NCI-H226 (cell line): ENCODE data around the gene TARBP1.
A peak's percentile ranks its signal among the peaks of the same experiment; 100 is the strongest.
"Not testable (repeated sequence)": the region's sequence is repeated elsewhere in the genome, so short reads cannot be mapped to it uniquely, and the experiment has no call there.

Experiments used
- DNase-seq: peaks from one replicate; pipeline ENCODE4 v3.0.0-alpha.2; 2015

TARBP1 gene

DNA sequence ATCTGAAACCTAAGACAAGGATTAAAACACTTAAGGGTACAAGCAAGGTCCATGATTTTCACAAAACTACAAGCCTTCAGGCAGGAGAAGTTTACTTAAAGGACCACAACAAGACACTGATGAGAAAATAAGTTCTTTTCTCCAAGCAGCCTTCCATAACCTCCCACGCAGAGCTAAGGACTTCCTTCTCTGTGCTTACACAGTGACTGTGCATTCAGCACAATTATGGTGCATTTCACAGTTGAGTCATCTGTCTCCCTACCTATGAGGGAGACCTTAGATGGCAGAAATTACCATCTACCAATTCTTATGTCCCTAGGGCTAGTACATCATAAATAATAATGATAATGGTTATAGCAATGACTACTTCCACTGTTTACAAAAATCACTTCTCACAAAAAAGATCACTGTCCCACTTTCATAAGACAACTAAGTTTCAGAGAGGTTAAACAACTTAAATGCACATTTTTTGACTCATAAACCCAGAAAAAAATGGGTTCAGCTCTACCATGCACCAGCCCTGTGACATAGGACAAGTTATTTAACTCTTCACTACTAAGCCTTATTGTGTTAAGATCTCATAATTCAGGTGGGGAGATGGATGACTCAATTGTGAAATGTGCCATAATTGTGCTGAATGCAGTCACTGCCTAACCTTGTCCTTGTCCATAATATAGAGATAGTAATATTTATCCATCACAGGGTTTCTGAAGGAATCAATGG is 45.3 kb downstream of the TARBP1 start:
- DNase-seq: peak; percentile 34

DNA sequence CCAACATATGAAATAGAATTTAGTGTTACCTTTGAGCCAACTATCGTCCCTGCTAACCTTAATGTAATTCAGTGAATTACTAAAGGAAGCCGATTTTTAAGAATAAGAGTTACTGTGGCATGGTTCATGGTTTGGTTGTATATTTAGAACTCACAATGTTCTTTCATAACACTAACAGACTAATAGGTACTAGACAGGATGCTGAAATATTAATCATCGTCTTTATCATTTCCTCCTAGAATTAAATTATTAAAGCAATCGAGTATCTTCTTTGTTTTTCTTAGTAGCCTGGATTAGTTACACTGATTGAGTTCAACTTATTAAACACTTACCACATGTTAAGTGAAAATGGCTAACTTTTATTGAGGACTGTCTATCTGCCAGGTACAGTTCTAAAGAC is 47.7 kb downstream of the TARBP1 start:
- no peak for DNase-seq

DNA sequence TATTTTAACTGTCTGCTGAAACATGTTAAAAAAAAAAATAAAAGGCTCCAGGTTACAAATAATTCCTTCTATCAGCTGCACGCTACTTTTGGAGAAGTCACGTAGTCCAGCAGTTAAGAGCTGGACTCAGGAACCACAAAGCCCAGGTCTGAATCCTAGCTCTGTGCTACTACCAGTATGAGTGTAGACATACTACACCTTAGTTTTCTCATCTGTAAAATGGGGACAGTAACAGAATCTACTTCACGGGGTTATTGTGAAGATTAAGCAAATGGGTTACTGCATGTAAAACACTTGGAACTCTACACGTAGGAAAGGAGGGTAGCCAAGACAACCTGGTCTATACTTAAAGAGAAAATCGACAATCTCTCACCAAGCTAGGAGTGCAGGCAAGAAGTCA is 48.3 kb downstream of the TARBP1 start:
- no peak for DNase-seq

DNA sequence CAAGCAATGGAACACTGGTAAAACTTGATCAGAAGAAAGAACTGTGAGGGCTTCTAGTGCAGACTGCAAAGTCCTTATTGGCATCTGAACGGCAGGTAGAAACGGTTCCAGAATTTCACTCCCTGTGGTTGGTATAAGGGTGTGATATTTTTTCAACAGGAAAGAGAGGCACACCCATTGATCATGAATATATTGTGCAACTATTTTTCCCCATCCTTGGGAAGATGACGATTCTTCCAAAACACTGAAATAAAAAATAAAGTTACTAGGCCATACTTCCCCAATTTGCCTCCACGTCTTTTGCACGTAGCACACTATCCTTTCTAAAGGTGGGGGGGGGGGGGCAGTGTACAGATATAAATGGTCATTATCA is 49.6 kb downstream of the TARBP1 start:
- DNase-seq: no peak

DNA sequence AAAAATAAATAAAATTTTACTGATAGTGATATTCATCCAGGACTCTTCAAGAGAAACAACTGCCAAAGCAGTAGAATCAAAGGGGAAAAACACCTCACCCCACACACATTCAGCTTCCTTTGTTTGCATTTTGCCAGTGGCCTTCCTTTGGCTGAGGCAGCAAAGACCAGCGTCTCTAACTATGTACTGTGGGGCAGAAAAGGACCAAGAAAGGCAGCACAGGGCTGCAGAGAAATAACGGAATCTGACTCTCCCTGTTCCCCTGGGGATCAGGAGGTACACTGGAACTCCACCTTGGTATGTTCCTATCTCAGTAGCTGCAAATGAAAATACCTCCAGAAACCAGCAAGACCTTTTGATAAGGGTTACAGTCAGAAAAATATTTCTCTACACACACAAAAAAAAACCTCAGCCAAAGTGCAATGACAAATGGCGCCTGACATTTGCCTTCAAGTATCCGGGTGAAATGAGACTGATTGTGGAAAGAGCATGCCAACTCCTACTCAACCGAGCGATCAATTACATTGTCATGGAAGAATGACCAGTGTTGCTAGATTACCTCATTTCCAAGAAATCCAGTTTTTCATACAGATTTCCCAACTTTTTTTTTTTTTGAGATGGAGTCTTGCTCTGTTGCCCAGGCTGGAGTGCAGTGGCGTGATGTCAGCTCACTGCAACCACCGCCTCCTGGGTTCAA is 50.9 kb downstream of the TARBP1 start:
- DNase-seq: no peak

DNA sequence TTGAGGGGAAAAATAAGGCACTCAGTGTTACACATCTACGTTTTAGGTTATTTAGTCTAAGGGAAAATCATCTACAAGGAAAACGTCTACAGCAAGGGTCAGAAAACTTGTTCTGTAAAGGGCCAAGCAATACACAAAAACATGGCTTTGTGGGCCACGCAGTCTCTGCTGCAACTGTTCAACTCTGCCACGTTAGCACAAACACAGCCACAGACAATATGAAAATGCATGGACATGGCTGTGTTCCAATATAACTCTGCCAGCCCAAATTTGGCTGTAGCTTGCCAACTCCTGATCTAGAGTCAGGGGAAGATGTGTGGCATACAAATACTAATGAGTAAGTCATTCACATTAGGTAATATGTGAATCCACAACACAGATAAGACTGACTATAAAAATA is 65.0 kb downstream of the TARBP1 start:
- no peak for DNase-seq

DNA sequence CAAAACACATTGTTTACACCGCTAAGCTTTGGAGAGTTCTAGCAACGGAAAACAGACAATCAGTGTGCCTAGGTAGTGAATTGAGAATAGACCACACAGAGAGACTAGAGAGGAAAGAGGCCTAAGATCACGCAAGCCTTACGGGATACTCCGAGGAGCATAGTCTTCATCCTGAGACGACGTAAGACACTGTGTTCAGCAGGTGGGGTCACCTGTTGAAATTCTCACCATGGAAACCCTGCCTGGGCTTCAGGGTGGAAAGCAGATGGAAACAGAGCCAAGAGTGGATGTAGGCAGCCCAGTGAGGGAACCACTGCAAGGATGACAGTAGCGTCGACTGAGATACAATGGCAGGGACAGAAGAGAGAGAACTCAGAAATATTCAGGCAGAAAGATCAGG is 65.5 kb downstream of the TARBP1 start:
- no peak for DNase-seq

DNA sequence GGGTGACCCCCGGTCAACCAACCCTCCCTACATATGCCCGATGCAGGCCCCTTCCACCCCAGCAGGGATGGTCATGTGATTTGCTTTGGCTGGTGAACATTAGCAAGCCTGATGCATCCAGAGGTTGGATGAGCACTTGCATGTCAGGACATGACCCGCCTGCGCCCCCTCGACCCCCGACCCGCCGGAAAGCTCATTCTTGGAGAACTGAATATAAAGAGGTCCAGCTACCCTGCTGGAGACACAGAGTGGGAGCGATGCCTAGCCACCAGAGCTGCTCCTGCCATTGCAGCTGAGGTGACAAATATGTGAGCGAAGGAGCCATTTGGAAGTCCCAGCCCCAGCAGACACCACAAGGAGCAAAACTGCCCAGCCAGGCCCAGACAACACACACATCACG is 66.1 kb downstream of the TARBP1 start:
- no peak for DNase-seq

DNA sequence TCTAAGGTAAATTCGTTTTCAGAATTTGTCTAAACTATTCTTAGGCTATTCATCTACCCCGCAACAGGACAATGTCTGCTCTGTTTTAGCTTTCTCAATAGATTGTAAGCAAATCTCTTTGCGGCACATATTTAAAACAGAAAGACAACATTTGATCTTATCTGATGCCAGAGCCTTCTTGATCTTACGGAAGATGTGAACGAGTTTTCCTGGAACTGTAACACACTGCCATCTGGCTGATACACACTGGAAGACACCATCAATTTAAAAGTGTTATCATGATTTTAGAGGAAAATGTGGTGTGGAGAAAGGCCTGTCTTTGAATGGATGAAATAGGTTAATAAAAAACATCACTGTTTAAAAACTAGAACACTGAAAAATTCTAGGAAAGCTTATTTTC is 69.7 kb downstream of the TARBP1 start:
- no peak for DNase-seq

DNA sequence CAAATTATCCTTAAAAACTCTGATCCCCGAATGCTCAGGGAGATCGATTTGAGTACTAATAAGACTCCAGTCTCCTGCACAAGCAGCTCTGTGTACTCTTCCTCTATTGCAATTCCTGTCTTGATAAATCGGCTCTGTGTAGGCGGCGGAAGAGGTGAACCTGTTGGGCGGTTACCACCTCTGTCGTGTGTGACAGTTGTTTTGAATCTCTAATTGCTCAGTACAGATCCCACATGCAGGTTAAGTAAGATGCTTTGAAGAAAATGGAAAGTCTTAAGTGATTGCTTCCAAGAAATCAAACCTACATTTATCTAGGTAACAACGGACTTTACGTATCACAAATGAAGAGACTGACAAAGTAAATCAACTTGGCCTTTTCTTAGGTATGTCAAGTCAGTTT is 70.2 kb downstream of the TARBP1 start:
- DNase-seq: no peak

DNA sequence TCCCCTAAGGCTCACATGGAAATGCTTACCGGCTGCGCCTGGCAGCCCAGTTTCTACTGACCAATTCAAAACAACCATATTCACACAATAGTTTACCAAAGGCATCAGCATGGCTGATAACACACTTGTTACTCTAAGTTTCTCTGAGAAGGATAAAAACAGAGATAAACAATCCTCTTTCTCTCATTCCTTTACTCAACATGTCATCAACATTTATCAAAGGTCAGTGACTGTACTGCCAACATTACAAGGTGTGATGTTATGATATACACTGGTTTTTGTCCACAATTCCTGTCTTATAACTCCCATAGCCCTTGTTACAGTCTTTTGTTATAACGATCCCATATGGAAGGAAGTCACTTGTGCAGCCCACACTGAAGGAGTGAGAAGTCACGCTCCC is 72.1 kb downstream of the TARBP1 start:
- no peak for DNase-seq

DNA sequence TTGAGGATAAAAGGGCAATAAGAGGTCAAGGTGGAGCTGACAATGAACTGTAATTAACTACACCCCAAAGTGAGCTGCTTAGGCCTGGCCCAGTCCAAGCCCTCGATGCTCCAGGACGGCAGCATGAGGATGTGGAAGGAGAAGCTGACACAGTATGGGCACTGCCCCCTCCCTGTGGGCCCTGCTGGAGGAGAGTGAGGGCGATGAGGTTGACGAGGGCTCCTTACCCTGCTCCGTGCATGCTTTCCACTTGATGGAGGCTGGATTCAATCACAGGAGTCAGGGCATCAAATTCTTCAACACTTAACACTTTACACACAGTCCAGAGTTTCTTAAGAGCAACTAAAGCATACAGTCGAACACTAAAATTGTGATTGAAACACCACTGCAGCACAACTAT is 73.3 kb downstream of the TARBP1 start:
- no peak for DNase-seq

DNA sequence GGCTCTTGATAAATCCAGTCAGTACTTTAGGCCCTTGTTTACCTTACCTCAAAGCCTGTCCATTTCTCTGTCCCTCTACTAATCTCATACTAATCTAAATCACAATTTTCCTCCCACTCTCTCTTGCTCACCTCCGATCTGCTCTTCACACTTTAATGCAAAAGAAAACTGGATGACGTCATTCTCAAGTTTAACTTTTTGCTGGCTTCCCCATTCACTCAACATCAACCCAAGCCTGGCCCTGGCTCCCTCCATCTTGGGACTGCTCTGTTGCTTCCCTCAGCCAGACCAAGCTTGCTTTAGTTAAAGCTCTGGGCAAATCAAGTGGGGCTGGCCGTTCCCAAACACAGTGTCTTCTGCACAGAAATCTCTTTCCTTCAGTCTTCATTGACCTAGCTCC is 76.0 kb downstream of the TARBP1 start:
- DNase-seq: no peak

DNA sequence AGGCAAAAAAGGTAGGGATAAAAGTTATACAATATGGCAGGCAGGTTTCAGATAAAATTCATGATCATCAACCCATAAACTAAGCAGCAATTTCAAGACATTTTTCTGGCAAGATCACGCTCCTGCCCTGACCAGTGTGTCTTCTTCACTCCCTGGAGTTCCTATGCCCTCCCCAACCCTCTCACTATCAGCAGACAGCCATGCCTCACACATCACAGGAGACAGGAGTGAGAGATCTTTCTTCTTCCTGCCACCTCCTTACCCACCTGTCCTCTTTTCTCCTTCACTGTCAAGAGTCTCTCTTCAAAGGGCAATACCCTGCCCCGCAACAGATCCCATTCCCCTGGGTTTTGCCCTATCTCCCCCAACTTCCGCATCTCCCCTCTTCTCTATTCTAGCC is 77.3 kb downstream of the TARBP1 start:
- DNase-seq: no peak

DNA sequence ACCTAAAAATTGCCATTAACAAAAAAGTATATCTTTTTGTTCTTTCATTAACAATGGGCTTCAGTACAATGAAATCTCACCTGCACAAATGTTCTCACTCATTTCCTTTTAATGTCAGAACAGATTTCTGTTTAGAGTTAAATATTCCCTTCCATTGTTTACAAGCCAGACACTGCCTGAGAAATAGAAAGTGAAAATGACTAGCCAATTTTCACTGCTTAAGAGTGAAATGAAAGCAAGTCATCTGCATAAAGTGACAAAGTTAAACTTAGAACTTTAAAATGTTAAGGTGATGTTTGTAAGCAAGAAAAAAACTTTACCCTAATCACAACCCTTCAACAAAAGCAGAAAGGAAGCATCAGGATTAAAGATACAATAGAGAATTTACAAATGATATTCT is 78.2 kb downstream of the TARBP1 start:
- no peak for DNase-seq

DNA sequence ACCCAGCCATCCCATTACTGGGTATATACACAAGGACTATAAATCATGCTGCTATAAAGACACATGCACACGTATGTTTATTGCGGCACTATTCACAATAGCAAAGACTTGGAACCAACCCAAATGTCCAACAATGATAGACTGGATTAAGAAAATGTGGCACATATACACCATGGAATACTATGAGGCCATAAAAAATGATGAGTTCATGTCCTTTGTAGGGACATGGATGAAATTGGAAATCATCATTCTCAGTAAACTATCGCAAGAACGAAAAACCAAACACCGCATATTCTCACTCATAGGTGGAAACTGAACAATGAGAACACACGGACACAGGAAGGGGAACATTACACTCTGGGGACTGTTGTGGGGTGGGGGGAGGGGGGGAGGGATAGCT is 79.5 kb downstream of the TARBP1 start:
- DNase-seq: not testable (repeated sequence)

DNA sequence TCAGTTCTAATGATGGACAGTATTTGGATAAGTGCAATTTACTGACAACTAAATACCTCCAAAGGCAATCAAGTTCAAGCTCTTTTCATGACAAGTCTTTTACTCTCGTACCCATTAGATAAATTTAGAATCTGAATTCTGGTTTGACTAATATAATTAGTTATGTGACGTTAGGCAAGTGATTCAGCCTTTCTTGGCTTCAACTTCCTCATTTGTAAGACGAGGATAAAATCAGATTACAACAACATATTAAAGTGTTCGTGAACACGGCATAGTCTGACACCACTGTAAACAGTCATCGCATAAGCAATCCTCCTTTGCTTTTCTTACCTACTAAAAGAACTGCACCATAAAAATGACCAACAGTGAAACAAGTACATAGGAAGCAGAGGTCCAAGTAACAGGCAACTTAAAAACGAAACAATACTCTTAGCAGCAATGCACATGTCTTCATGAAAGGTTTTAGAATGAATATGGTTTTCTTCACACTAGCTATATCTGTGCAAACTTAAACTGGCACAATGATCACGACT is 80.1 kb downstream of the TARBP1 start:
- DNase-seq: no peak

DNA sequence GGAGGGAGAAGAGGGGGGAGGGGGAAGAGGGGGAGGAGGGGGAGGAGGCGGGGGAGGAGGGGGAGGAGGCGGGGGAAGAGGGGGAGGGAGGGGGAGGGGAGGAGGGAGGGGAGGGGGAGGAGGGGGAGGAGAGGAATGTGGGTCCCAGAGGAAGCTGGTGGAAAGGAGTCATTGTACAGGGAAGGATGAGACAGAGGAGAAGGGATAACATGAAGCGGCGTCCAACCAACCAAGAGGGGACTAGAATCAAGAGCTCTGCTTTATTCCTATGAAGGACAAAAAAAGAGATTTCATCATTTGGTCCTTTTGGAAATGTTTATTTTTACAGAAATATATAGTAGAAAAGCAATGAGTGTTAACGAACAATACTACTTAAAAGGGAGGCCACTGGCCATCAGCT is 81.2 kb downstream of the TARBP1 start:
- no peak for DNase-seq

DNA sequence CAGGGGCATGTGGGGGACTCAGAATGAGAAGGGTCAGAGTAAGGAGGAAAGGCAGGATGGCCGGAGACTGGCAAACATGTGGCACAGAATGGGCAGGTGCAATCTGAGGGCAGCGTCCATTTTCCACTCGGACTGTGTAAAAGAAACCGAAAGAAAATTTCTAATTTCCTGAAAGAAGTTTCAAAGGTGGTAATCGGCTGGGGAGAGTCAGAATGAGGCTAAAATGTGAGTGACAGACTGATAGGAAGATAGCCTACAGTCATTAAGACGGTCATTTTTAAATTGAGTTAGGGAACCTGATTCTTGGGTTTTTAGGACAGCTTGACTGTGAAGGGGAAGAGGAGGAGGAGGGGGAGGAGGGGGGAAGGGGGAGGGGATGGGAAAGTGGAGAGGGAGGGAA is 82.1 kb downstream of the TARBP1 start:
- DNase-seq: no peak

DNA sequence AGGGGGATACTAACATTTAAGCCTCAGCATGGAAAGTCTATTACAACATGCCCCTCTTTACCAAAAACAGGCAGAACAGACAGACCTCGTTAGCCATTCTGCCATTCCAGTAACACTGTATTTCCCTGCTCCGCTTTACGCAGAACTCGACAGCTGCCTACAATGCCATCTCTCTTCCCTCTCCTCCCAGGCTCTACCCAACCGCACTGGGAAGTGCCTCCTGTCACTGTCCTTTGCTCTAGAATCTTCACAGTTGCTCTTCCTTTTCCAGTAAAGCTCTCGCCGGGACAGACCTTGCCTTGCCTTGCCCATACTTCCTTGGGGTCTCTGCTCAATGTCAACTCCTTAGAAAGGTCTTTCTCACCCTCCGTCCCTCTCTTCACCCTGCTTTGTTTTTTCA is 82.9 kb downstream of the TARBP1 start:
- no peak for DNase-seq

DNA sequence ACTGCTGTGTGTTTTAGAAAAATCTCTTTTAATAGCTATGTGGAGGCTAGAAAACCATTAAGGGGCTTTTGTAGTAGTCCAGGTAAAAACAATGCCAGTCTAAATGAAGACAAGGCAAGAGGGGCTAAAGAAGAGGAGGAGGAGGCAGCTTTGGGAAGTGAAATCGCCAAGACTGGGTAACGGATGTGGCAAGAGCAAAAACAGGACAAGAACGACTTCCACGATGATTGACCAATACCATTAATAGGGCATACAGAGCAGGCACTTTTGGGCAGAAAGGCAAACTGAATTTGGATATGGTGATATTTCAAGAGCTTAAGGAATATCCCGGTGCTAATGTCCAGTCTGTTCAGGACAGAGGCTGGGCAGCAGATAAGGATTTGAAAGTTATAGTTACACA is 83.7 kb downstream of the TARBP1 start:
- no peak for DNase-seq

DNA sequence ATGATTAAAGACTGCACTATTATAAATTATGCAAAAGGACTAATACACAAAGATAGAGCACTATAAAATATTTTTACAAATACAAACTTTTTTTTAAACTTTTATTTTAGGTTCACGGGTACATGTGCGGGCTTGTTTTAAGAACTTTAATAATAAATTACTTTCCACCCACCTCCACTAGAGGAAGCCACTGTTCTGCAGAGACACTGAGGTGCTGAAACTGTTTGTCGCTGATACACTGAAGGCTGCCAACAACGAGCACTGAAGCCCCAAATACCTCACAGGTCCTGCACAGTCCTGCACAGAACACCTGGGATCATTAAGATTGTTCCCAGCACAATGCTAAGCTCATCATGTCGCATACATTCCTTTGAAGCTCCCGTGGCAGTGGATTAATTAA is 85.8 kb downstream of the TARBP1 start:
- no peak for DNase-seq

DNA sequence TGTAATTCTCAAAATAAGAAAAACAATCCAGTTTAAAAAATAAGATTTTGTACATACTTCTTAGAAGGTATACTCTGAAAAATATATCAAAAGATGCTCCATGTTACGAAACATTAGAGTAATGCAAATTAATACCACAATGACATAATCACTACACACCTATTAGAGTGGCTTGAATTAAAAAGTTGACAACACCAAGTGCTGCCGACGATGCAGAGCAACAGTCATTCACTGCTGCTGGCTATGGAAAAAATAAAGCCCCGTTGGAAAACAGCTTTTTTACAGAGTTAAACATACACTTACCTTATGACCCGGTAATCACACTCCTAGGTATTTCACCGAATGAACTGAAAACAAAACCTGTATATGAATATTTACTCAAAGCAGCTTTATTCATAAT is 90.9 kb downstream of the TARBP1 start:
- DNase-seq: no peak

DNA sequence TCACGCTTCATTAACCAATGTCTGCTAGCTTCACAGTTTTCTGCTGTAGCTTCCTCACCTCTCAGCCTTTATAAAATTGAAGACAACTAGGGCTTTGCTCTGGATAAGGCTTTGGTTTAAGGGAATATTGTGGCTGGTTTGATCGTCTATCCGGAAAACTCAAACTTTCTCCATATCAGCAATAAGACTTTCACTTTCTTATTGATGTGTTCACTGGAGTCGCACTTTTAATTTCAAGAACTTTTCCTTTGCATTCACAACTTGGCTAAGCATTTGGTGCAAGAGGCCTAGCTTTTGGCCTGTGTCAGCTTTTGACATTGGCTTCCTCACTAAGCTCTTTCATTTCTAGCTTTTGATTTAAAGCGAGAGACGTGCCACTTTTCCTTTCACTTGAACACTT is 92.9 kb downstream of the TARBP1 start:
- no peak for DNase-seq
